ENCODE data around the gene STK32C.

STK32C gene

DNA sequence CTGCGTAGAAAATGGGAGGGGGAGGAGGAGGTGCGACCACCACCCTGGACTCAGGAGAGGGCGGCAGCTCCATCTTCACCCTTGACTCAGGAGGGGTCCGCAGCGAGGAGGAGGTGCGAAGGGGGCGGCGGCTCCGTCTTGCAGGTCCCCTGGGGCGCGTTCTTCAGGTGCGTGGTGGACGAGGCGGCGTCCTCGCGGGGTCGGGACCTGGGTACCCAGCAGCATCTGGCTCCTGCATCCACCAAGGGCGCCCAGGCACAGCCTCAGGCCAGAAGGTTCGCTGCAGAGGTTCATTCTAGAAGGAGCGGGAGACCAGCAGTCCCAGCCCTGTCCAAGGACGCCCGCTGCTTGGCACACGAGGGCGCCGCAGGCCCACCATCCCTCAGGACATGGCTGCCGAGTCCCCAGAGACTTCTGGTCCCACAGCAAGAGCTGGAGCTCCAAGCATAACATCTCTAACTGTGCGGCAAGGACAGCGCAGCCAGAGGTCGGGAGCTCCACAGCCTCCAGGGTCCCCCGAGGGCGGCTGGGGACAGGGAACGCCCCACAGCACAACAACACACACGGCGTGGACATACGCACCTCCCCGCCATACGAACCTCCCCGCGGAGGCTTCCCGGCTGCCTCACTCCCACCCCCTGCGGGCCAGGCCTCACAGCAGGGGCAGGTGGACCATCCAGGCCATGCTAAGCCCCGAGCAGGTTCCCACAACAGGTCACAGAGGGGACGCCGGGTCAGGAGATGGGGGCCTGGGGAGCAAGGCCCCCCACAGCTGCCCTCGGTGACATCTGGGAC is 137.8 kb downstream of the STK32C start:
- Mint-ChIP-seq H3K36me3 (ENCODE audit: low read depth) (no peaks in the 10 kb centered on the region), H3K27ac (no peak overlapping the region), H3K27me3 (ENCODE audit: low read depth) (peaks cover 5% of the 10 kb centered on the region), H3K9me3 (peaks cover 9% of the 10 kb centered on the region), H3K4me1 (ENCODE audit: low read depth) (peaks cover 11% of the 10 kb centered on the region), H3K4me3 (no peak overlapping the region)
- no peak for DNase-seq (ENCODE audit: low spot score)

DNA sequence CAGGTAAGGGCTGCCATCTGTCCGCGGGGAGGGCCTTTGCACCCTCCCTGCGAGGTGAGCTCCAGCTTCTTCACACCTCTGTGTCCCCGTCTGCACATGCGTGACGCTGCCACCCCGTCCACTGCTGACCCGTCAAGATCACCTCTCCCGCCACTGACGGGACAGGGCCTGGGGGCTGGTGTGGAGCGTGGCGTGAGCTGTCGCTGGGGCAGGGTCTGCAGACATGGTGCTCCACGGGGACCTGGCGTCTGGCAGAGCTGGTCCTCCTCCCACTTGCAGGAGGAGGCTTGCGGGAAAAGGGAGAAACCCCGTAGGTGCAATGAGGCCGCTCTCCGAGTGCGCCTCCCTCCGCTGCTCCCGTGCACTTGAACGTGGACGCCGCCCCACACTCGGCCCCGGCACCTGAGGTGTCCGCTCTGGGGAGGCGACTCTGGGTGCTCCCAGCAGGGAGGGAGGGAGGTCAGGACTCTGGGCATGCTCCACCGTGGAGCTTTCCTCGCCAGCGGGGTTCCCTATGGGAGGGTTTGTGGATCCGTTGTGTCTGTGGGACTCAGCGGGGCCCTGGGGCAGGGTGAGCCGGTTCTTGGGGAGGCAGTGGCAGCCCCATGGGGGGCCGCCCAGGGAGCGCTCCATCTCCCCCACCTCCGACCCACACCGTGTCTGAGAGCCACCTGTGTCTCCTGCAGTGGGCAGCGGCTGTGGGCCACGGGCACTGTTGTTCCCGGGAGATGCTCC is 138.6 kb downstream of the STK32C start:
- Mint-ChIP-seq H3K9me3 (peaks cover 5% of the 10 kb centered on the region), H3K27me3 (ENCODE audit: low read depth) (no peaks in the 10 kb centered on the region), H3K4me1 (ENCODE audit: low read depth) (peaks cover 11% of the 10 kb centered on the region), H3K36me3 (ENCODE audit: low read depth) (no peaks in the 10 kb centered on the region), H3K4me3 (no peak overlapping the region), H3K27ac (no peak overlapping the region)
- DNase-seq (ENCODE audit: low spot score) = no peak

DNA sequence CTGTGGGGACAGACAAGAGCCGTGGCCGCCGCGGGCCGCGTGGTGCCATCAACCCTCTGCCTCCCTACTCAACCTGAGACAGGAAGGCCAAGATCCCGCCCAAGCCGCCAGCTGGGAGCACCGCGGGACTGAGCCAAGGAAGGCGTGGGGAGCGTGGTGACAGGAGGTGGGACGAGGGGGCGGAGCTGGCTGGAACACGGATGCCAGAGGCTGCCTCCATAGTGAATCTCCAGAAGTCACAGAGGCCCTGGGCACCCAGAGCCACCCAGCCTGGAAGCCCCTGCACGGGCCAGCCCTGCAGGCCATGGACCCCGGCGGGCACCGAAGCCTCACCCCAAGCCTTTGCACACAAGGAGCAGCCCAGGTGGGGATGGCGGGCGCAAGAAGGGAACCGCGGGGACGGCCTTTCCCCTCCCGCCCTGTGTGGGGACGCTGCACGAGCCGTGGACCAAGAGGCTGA is 139.1 kb downstream of the STK32C start:
- no peaks in the 10 kb centered on the region for H3K27me3 Mint-ChIP-seq (ENCODE audit: low read depth)
- peaks cover 14% of the 10 kb centered on the region for H3K4me1 Mint-ChIP-seq (ENCODE audit: low read depth)
- H3K36me3 Mint-ChIP-seq (ENCODE audit: low read depth) = no peaks in the 10 kb centered on the region
- H3K9me3 Mint-ChIP-seq = peaks cover 5% of the 10 kb centered on the region
- no peak overlapping the region for H3K27ac Mint-ChIP-seq
- DNase-seq (ENCODE audit: low spot score) = no peak
- H3K4me3 Mint-ChIP-seq = no peak overlapping the region

GRCh38 chr10:132167976-132168375 is 139.8 kb downstream of the STK32C start:
- H3K27me3 Mint-ChIP-seq (ENCODE audit: low read depth) = no peaks in the 10 kb centered on the region
- no peak overlapping the region for H3K4me3 Mint-ChIP-seq
- DNase-seq (ENCODE audit: low spot score) = no peak
- no peaks in the 10 kb centered on the region for H3K9me3 Mint-ChIP-seq
- no peaks in the 10 kb centered on the region for H3K36me3 Mint-ChIP-seq (ENCODE audit: low read depth)
- peaks cover 14% of the 10 kb centered on the region for H3K4me1 Mint-ChIP-seq (ENCODE audit: low read depth)
- no peak overlapping the region for H3K27ac Mint-ChIP-seq

- Mint-ChIP-seq H3K36me3 (ENCODE audit: low read depth) (no peaks in the 10 kb centered on the region), H3K9me3 (no peaks in the 10 kb centered on the region), H3K27ac (peak overlapping the region; percentile 12), H3K4me1 (ENCODE audit: low read depth) (peaks cover 18% of the 10 kb centered on the region), H3K27me3 (ENCODE audit: low read depth) (no peaks in the 10 kb centered on the region), H3K4me3 (no peak overlapping the region)
- no peak for DNase-seq (ENCODE audit: low spot score)
Measured at GRCh38 chr10:132167041-132167674, 140.6 kb downstream of the STK32C start.

GRCh38 chr10:132166216-132166950 is 141.4 kb downstream of the STK32C start:
- Mint-ChIP-seq H3K27me3 (ENCODE audit: low read depth) (no peaks in the 10 kb centered on the region), H3K27ac (peak overlapping the region; percentile 12), H3K4me1 (ENCODE audit: low read depth) (peaks cover 23% of the 10 kb centered on the region), H3K4me3 (no peak overlapping the region), H3K36me3 (ENCODE audit: low read depth) (peaks cover 1% of the 10 kb centered on the region), H3K9me3 (no peaks in the 10 kb centered on the region)
- no peak for DNase-seq (ENCODE audit: low spot score)

DNA sequence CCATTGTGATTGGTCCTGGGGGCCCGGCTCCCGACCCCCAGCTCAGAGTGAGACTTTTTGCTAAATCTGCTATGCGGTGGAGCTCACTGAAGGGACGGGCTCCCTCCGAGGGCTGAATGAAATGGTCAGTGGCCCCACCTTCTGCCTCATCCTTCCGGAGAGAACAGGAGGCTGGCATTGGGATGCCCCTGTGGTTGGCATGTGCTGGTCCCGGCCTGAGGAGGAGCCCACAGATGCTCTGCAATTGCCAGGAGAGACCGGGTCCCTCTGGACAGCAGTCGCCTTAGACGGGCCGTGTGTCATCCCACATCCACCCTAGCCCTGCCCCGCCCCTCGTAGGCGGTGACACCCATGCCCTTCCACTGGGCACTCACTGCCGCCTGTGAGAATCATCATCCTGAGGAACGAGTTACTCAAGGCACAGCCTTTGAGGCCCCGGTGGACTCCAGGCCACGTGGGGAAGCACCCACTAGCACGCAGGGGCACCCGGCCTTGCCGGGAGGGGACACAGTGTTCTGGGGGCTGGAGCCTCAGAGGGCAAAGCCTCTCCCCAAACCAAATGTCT is 142.3 kb downstream of the STK32C start:
- H3K27ac Mint-ChIP-seq = no peak overlapping the region
- no peaks in the 10 kb centered on the region for H3K27me3 Mint-ChIP-seq (ENCODE audit: low read depth)
- peaks cover 25% of the 10 kb centered on the region for H3K4me1 Mint-ChIP-seq (ENCODE audit: low read depth)
- H3K4me3 Mint-ChIP-seq = no peak overlapping the region
- DNase-seq (ENCODE audit: low spot score) = no peak
- peaks cover 1% of the 10 kb centered on the region for H3K36me3 Mint-ChIP-seq (ENCODE audit: low read depth)
- H3K9me3 Mint-ChIP-seq = no peaks in the 10 kb centered on the region

DNA sequence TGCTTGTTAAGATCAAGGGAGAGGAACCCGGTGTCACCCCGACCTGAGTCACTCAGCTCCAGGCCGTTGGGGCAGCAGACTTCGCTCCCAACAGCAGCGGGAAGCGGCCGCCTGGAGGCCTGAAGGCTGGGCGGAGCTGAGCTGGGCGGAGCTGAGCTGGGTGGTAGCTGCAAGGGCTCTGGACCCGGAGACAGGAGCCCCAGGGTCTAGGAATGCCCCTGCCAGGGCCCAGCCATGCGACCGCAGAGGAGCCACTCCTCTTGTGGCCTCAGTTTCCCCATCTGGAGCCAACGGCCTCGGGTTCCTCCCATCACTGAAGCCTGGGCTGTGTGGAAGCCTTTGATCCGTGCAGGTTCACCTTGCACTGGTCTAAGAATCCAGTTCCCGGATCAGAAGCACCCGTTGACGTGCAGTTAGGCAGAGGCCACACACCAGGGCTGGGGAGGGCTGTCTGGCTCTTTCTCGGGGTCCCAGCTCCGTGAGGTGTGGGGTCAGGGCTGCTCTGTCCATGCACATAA is 142.9 kb downstream of the STK32C start:
- Mint-ChIP-seq H3K9me3 (no peaks in the 10 kb centered on the region), H3K36me3 (ENCODE audit: low read depth) (peaks cover 1% of the 10 kb centered on the region)

GRCh38 chr10:132163826-132164515 is 143.8 kb downstream of the STK32C start:
- H3K4me3 Mint-ChIP-seq = no peak overlapping the region
- no peak for DNase-seq (ENCODE audit: low spot score)
- H3K27ac Mint-ChIP-seq = peak overlapping the region; percentile 86
- H3K9me3 Mint-ChIP-seq = no peaks in the 10 kb centered on the region
- H3K27me3 Mint-ChIP-seq (ENCODE audit: low read depth) = no peaks in the 10 kb centered on the region
- peaks cover 31% of the 10 kb centered on the region for H3K4me1 Mint-ChIP-seq (ENCODE audit: low read depth)
- peaks cover 1% of the 10 kb centered on the region for H3K36me3 Mint-ChIP-seq (ENCODE audit: low read depth)

More for the DNA sequence above, 142.9 kb downstream of the STK32C start:
- H3K27ac Mint-ChIP-seq = no peak overlapping the region
- no peak overlapping the region for H3K4me3 Mint-ChIP-seq
- DNase-seq (ENCODE audit: low spot score) = no peak
- peaks cover 25% of the 10 kb centered on the region for H3K4me1 Mint-ChIP-seq (ENCODE audit: low read depth)
- no peaks in the 10 kb centered on the region for H3K27me3 Mint-ChIP-seq (ENCODE audit: low read depth)

DNA sequence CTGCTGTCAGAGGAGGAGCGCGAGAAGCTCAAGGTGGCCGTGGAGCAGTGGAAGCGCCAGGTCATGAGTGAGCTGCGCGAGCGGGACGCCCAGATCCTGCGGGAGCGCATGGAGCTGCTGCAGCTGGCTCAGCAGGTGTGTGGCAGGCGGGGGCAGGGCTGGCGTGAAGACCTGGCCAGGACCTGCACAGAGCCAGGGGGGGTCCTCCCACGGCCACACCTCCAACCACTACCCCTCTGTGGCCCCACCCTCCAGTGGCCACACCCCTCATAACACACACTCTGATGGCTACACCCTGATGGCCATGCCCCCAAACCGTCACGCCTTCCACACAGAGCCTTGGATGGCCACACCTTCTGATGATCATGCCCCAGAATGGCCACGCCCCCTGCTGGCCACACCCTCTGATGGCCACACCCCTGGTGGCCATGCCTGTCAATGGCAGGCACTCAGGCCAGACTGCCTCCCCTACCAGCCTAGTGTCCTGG is 144.4 kb downstream of the STK32C start:
- peak overlapping the region; percentile 100 for H3K27ac Mint-ChIP-seq
- H3K9me3 Mint-ChIP-seq = no peaks in the 10 kb centered on the region
- no peak overlapping the region for H3K4me3 Mint-ChIP-seq
- no peaks in the 10 kb centered on the region for H3K27me3 Mint-ChIP-seq (ENCODE audit: low read depth)
- H3K36me3 Mint-ChIP-seq (ENCODE audit: low read depth) = peaks cover 1% of the 10 kb centered on the region
- DNase-seq (ENCODE audit: low spot score) = peak; percentile 69
- peaks cover 34% of the 10 kb centered on the region for H3K4me1 Mint-ChIP-seq (ENCODE audit: low read depth)

DNA sequence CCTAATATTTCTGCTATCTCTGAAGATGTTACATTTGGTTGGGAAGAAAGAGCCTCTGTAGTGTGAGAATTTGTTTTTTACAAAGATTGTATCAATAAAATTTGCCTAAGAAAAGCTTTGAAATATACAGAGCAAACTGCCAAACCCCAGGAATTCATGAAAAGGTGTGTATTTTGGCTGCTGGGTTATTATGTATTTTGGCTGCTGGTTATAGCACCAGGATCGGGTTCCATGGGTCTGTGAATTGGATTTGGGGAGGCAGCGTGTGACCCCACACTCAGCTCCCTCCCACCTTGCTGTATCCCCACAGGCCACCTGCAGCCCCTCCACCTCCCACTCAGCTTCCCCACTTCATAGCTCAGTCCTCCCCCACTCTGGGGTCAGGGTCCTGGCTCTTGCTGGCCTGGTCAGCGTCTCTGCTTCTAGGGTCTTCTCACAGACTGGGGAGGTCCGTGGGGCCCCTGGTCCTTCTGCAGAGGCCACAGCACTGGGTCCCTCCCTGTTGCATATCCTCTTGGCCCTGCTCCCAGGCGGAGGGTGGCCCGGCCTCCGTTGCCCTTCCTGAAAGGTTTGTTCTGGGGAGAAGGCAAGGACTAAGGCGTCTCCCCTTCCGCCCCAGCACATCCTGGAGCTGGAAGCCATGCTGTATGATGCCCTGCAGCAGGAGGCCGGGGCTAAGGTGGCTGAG is 145.0 kb downstream of the STK32C start:
- Mint-ChIP-seq H3K27ac (peak overlapping the region; percentile 100), H3K4me1 (ENCODE audit: low read depth) (peaks cover 38% of the 10 kb centered on the region), H3K27me3 (ENCODE audit: low read depth) (no peaks in the 10 kb centered on the region), H3K36me3 (ENCODE audit: low read depth) (peaks cover 1% of the 10 kb centered on the region), H3K4me3 (peak overlapping the region; percentile 80), H3K9me3 (no peaks in the 10 kb centered on the region)
- no peak for DNase-seq (ENCODE audit: low spot score)

GRCh38 chr10:132162021-132162531 is 145.7 kb downstream of the STK32C start:
- Mint-ChIP-seq H3K4me1 (ENCODE audit: low read depth) (peaks cover 38% of the 10 kb centered on the region), H3K4me3 (peak overlapping the region; percentile 80), H3K9me3 (no peaks in the 10 kb centered on the region), H3K27ac (peak overlapping the region; percentile 100), H3K27me3 (ENCODE audit: low read depth) (no peaks in the 10 kb centered on the region), H3K36me3 (ENCODE audit: low read depth) (peaks cover 1% of the 10 kb centered on the region)
- DNase-seq (ENCODE audit: low spot score) = peak; percentile 44

Measured in T-helper 2 cell treated with Interferon-gamma antibody and Interleukin-4, amounts not matched to agents 5 μg/mL and 100 μg/mL, for 36 hours (primary cell).